ENCODE data around the gene FOXE3.

FOXE3 gene

DNA sequence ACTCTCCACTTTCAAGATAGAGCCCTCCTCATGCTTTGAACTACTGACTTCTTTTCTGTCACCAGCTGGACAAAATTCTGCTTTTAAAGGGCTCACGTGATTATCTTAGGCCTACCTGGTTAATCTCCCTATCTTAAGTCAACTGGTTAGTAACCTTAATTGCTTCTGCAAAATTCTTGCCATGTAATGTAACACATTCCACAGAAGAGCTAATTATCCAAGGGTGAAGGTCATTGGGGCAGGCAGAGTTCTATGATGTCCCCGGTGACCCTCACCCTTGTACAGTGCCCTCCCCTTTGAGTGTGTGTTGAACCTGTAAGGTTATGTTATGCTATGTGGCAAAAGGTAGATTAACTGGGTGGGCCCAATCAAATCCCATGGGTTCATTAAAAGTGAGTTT is 25.2 kb upstream of the FOXE3 start:
- TF ChIP-seq EZH2phosphoT487 (conservative IDR thresholded peaks at IDR 0.05; ENCODE audit: low read length): no peak
- TF ChIP-seq, protein P1, sequence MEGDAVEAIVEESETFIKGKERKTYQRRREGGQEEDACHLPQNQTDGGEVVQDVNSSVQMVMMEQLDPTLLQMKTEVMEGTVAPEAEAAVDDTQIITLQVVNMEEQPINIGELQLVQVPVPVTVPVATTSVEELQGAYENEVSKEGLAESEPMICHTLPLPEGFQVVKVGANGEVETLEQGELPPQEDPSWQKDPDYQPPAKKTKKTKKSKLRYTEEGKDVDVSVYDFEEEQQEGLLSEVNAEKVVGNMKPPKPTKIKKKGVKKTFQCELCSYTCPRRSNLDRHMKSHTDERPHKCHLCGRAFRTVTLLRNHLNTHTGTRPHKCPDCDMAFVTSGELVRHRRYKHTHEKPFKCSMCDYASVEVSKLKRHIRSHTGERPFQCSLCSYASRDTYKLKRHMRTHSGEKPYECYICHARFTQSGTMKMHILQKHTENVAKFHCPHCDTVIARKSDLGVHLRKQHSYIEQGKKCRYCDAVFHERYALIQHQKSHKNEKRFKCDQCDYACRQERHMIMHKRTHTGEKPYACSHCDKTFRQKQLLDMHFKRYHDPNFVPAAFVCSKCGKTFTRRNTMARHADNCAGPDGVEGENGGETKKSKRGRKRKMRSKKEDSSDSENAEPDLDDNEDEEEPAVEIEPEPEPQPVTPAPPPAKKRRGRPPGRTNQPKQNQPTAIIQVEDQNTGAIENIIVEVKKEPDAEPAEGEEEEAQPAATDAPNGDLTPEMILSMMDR (IDR thresholded peaks at IDR 0.05; ENCODE audit: insufficient read depth, low read length, poor library complexity, severe bottlenecking): no peak
- H3K9me2 ChIP-seq (replicated peaks; ENCODE audit: insufficient read depth, low read length): no peaks in the 10 kb centered on the region
- H3K36me3 ChIP-seq (ENCODE audit: low read length): no peaks in the 10 kb centered on the region
- H3K9me3 ChIP-seq (ENCODE audit: insufficient read depth, low read length): no peaks in the 10 kb centered on the region
- no peak overlapping the region for H3K4me3 ChIP-seq (ENCODE audit: insufficient read depth, low read length, poor library complexity, severe bottlenecking)
- H3K79me2 ChIP-seq (ENCODE audit: insufficient read depth, low read length): no peaks in the 10 kb centered on the region
- no peak overlapping the region for H3K4me2 ChIP-seq (ENCODE audit: low read depth, low read length, poor library complexity, severe bottlenecking)
- H3K27me3 ChIP-seq (ENCODE audit: low read length): no peaks in the 10 kb centered on the region
- no peaks in the 10 kb centered on the region for H3F3A ChIP-seq (ENCODE audit: insufficient read depth)
- H3K27ac ChIP-seq (ENCODE audit: low read depth, low read length): no peak overlapping the region
- no peak overlapping the region for H3K9ac ChIP-seq (ENCODE audit: low read length)
- H4K20me1 ChIP-seq (ENCODE audit: low read depth, low read length): no peaks in the 10 kb centered on the region
- no peak overlapping the region for H2AFZ ChIP-seq (ENCODE audit: low read depth, low read length, severe bottlenecking)

DNA sequence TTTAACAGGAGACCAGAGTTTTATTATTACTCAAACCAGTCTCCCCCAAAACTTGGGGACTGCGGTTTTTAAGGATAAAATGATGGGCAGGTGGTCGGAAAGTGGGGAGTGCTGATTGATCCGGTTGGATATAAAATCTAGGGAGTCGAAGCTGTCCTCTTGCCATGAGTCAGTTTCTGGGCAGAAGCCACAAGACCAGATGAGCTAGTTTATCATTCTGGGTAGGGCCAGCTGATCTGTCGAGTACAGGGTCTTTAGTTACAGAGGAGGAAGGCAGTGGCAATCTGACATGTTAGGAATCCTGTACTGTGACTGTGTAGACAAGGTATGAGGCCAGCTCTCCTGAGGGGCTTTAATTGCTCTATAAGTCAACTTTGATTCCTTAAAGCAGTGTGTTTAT is 22.9 kb upstream of the FOXE3 start:
- Histone ChIP-seq H3K9me3 (ENCODE audit: insufficient read depth, low read length) (no peaks in the 10 kb centered on the region), H3K79me2 (ENCODE audit: insufficient read depth, low read length) (no peaks in the 10 kb centered on the region), H3K4me3 (ENCODE audit: insufficient read depth, low read length, poor library complexity, severe bottlenecking) (no peak overlapping the region), H2AFZ (ENCODE audit: low read depth, low read length, severe bottlenecking) (no peak overlapping the region), H3K36me3 (ENCODE audit: low read length) (no peaks in the 10 kb centered on the region), H3F3A (ENCODE audit: insufficient read depth) (no peaks in the 10 kb centered on the region), H4K20me1 (ENCODE audit: low read depth, low read length) (no peaks in the 10 kb centered on the region), H3K9ac (ENCODE audit: low read length) (no peak overlapping the region), H3K4me2 (ENCODE audit: low read depth, low read length, poor library complexity, severe bottlenecking) (no peak overlapping the region), H3K27me3 (ENCODE audit: low read length) (no peaks in the 10 kb centered on the region), H3K9me2 (replicated peaks; ENCODE audit: insufficient read depth, low read length) (no peaks in the 10 kb centered on the region), H3K27ac (ENCODE audit: low read depth, low read length) (no peak overlapping the region)
- TF ChIP-seq EZH2phosphoT487 (conservative IDR thresholded peaks at IDR 0.05; ENCODE audit: low read length): no peak
- TF ChIP-seq, protein P1 (IDR thresholded peaks at IDR 0.05; ENCODE audit: insufficient read depth, low read length, poor library complexity, severe bottlenecking): no peak

DNA sequence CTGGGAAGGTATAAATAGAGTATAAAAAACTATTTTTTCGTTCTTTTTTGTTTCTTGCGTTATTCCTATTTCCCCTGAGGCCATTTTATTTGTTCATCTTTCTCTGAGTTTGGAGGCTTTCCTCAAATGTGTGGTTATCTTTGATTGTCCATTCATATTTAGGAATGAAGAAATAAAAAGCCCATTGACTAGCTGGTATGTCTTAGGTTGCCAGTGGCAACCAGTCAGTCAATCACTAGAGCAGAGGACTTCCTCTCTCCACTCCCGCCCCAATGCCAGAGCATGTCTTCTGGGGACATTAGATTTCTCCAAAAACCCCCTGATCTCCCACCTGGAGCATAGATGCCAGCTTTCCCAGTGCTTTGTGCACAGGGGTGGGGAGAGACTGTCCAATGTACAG is 20.7 kb upstream of the FOXE3 start:
- H3F3A ChIP-seq (ENCODE audit: insufficient read depth): no peaks in the 10 kb centered on the region
- no peak for TF ChIP-seq EZH2phosphoT487 (conservative IDR thresholded peaks at IDR 0.05; ENCODE audit: low read length)
- TF ChIP-seq, protein P1 (IDR thresholded peaks at IDR 0.05; ENCODE audit: insufficient read depth, low read length, poor library complexity, severe bottlenecking): no peak
- no peaks in the 10 kb centered on the region for H4K20me1 ChIP-seq (ENCODE audit: low read depth, low read length)
- no peak overlapping the region for H3K9ac ChIP-seq (ENCODE audit: low read length)
- no peaks in the 10 kb centered on the region for H3K9me2 ChIP-seq (replicated peaks; ENCODE audit: insufficient read depth, low read length)
- no peak overlapping the region for H2AFZ ChIP-seq (ENCODE audit: low read depth, low read length, severe bottlenecking)
- H3K79me2 ChIP-seq (ENCODE audit: insufficient read depth, low read length): no peaks in the 10 kb centered on the region
- no peak overlapping the region for H3K4me3 ChIP-seq (ENCODE audit: insufficient read depth, low read length, poor library complexity, severe bottlenecking)
- no peaks in the 10 kb centered on the region for H3K27me3 ChIP-seq (ENCODE audit: low read length)
- H3K9me3 ChIP-seq (ENCODE audit: insufficient read depth, low read length): no peaks in the 10 kb centered on the region
- H3K36me3 ChIP-seq (ENCODE audit: low read length): no peaks in the 10 kb centered on the region
- H3K4me2 ChIP-seq (ENCODE audit: low read depth, low read length, poor library complexity, severe bottlenecking): no peak overlapping the region
- no peak overlapping the region for H3K27ac ChIP-seq (ENCODE audit: low read depth, low read length)
